CD4-positive, alpha-beta memory T cell (primary cell): ENCODE data around the gene TLR1. TPM values are rescaled to one million over a fixed set of nuclear protein-coding genes. Genes with fewer than 3 reads are reported as not detected.

Source experiments
- CTCF ChIA-PET: fragments of 350-600 bp; sonication (Branson Sonifier 250); formaldehyde crosslinking; loops from one replicate; lab custom pipeline; 2021; ENCODE audit warnings: inconsistent platforms; ENCODE audit not compliant: partially characterized antibody; lab: Charles Lee
- POLR2A ChIA-PET: fragments of 350-600 bp; sonication (Branson Sonifier 250); formaldehyde crosslinking; loops from one replicate; lab custom pipeline; 2021; ENCODE audit not compliant: partially characterized antibody; lab: Charles Lee
- DNase-seq, 5 donors: peaks; one replicate each; pipeline versions ENCODE4 v3.0.0 to v3.0.0-alpha.2; 2020 to 2022; ENCODE audit warnings: mixed read lengths in 1 of 5
- H3K27ac ChIP-seq: one replicate; pipeline ENCODE4 v1.7.0; 2013; ENCODE audit warnings: low read depth, low read length
- H3K27me3 ChIP-seq: 2 replicates; pipeline ENCODE4 v1.7.0; 2013; ENCODE audit warnings: mild to moderate bottlenecking, low read length, moderate library complexity; ENCODE audit not compliant: insufficient read depth
- H3K36me3 ChIP-seq: 2 replicates; pipeline ENCODE4 v1.7.0; 2013; ENCODE audit warnings: mild to moderate bottlenecking, low read length, moderate library complexity; ENCODE audit not compliant: insufficient read depth
- H3K4me1 ChIP-seq: 2 replicates; pipeline ENCODE4 v1.7.0; 2013; ENCODE audit warnings: mild to moderate bottlenecking, low read length, moderate library complexity; ENCODE audit not compliant: insufficient read depth
- H3K4me3 ChIP-seq, 2 donors: one replicate each; pipeline ENCODE4 v1.7.0; 2013; ENCODE audit warnings: low read length in 2 of 2, mild to moderate bottlenecking in 1 of 2
- H3K9me3 ChIP-seq, 2 donors: one replicate each; pipeline ENCODE4 v1.7.0; 2013; ENCODE audit warnings: low read length in 2 of 2, control low read depth in 1 of 2; ENCODE audit not compliant: control insufficient read depth in 1 of 2
- H3K27ac Mint-ChIP-seq, 7 donors: one replicate each; pipeline ENCODE4 v1.8.0; 2020 to 2021; ENCODE audit warnings: mixed read lengths in 7 of 7, mild to moderate bottlenecking in 6 of 7, inconsistent platforms in 3 of 7, moderate library complexity in 3 of 7
- H3K27me3 Mint-ChIP-seq, 2 donors: one replicate each; pipeline ENCODE4 v1.8.0; 2020 to 2021; ENCODE audit warnings: mixed read lengths in 2 of 2
- H3K36me3 Mint-ChIP-seq, 2 donors: one replicate each; pipeline ENCODE4 v1.8.0; 2020 to 2021; ENCODE audit warnings: mixed read lengths in 2 of 2, inconsistent platforms in 1 of 2, mild to moderate bottlenecking in 1 of 2
- H3K4me1 Mint-ChIP-seq, 4 donors: one replicate each; pipeline ENCODE4 v1.8.0; 2020 to 2021; ENCODE audit warnings: mixed read lengths in 4 of 4, mild to moderate bottlenecking in 1 of 4
- H3K4me3 Mint-ChIP-seq, 8 donors: one replicate each; pipeline ENCODE4 v1.8.0; 2020 to 2021; ENCODE audit warnings: mixed read lengths in 8 of 8, mild to moderate bottlenecking in 7 of 8, moderate library complexity in 6 of 8, inconsistent platforms in 3 of 8
- H3K9me3 Mint-ChIP-seq, 8 donors: one replicate each; pipeline ENCODE4 v1.8.0; 2020 to 2021; ENCODE audit warnings: mixed read lengths in 8 of 8, mild to moderate bottlenecking in 5 of 8, inconsistent platforms in 3 of 8, moderate library complexity in 1 of 8
- intact Hi-C: fragments of 100-400 bp; cut with micrococcal nuclease; formaldehyde crosslinking; loops from one replicate; pipeline ENCODE4 v1.15.1; 2023
- polyA plus RNA-seq, 2 donors: library from polyadenylated mRNA; unstranded; fragments of 300-500 nt; fragmentation: Illumina TruSeq; gene quantifications; one replicate each; pipeline ENCODE4 v1.2.3, GENCODE V29; 2021
- total RNA-seq, 2 experiments: library from RNA; stranded (reverse); gene quantifications; one replicate each; pipeline ENCODE4 v1.2.3, GENCODE V29; 2021

TLR1 gene
- total and polyA plus RNA-seq, 4 experiments from 2014 or later = 16.2 to 24.3 (median 19.9) TPM

DNA sequence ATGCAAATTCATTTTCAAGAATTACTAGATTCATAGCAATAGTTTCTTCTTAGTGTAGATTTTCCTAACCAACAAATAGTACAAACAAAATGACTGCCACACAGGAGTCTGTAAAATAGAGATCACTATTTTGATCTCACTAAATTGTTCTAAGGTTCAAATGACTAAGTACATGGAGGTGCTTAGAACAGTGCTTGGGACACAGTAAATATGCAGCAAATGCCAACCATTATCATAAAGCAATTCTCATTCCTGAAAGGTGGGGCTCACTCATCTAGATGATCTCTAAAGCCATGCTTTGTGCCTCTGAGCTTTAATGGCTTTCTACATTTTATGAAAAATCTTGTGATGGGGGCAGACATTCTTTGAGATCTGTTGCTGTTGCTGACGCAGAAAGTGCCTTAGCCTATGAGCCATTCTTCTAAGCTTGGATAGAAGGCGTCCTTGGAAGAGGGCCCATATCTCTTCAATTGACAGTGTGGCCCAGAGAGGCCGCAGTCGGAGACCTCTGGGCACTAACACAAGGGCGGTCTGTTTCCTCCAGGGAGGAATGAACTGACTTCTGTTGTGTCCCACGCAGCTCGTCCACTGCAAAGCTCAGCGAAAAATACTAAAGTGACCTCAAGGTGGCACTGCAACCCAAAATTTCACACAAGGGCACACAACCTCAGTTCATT lies 45.3 kb downstream of the TLR1 start:
- Histone ChIP-seq H3K4me1 (peaks cover 5% of the 10 kb centered on the region), H3K9me3 (no peaks in the 10 kb centered on the region), H3K27me3 (no peaks in the 10 kb centered on the region), H3K27ac (no peak overlapping the region), H3K4me3 (no peak overlapping the region), H3K36me3 (no peaks in the 10 kb centered on the region)
- peaks cover 5 to 10% (median 6%) of the 10 kb centered on the region in 4 donors for H3K4me1 Mint-ChIP-seq
- no peaks in the 10 kb centered on the region for H3K36me3 Mint-ChIP-seq
- no peaks in the 10 kb centered on the region for H3K27me3 Mint-ChIP-seq
- intact Hi-C loops = loop anchor here (1.0 kb wide), 5 partner anchors 24 to 376 kb away; partner anchors contain the start of genes TLR1 and TLR6
- peak overlapping the region in 1 of 7 donors; percentile 56 for H3K27ac Mint-ChIP-seq
- no peaks in the 10 kb centered on the region for H3K9me3 Mint-ChIP-seq
- ChIA-PET POLR2A (interaction anchor here (0.7 to 2.1 kb wide), 8 partner anchors 23 to 103 kb away, joined by 3 to 13 read pairs (median 6); partner anchors contain the start of genes TLR1, TLR10 and TLR6), CTCF (interaction anchor here (0.5 to 11.2 kb wide), 42 partner anchors 10 to 1219 kb away, joined by 3 to 230 read pairs (median 5); partner anchors contain the start of genes TLR1, TLR10 and TLR6)
- DNase-seq = peak; percentile 44 to 63 (median 55)
- H3K4me3 Mint-ChIP-seq = peak overlapping the region in 1 of 8 donors; percentile 39

DNA sequence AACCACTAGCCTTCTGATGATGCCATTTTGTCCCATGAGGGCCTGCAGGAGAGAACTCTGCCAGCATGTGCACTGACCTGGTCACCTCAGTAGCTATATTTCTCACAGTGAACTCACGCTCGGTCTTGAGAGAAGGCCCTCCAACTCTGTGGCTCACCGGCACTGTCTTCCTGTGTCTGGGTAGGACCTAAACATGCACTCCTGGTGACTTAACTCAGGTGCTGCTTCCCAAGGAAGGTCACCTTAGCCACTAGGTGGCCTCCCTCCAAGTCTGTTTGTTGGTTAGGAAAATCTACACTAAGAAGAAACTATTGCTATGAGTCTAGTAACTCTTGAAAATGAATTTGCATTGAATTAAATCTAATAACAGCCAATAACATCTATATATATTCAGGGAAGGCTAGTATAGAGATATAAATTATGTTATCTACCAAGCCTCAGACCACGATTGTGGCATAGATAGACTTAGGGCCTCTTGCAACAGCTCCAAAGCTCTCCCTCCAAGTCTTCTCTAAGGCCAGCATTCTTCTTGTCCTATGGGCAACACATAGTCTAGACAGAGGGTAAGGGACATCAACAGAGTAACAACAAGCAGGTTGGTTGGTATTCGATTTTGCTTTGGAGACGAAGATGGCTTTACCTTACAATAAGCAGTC lies 46.5 kb downstream of the TLR1 start:
- Histone ChIP-seq H3K36me3 (no peaks in the 10 kb centered on the region), H3K4me3 (no peak overlapping the region), H3K27me3 (no peaks in the 10 kb centered on the region), H3K9me3 (no peaks in the 10 kb centered on the region), H3K27ac (no peak overlapping the region), H3K4me1 (peaks cover 5% of the 10 kb centered on the region)
- CTCF ChIA-PET = interaction anchor here (0.5 to 11.2 kb wide), 21 partner anchors 12 to 726 kb away, joined by 3 to 230 read pairs (median 7); partner anchors contain the start of genes TLR1, TLR10 and TLR6
- Mint-ChIP-seq H3K27ac (no peak overlapping the region), H3K36me3 (no peaks in the 10 kb centered on the region), H3K4me1 (peaks cover 5 to 10% (median 6%) of the 10 kb centered on the region in 4 donors), H3K9me3 (no peaks in the 10 kb centered on the region), H3K4me3 (no peak overlapping the region), H3K27me3 (no peaks in the 10 kb centered on the region)
- POLR2A ChIA-PET = no interaction called here
- intact Hi-C loops = no loop called here
- DNase-seq = no peak

DNA sequence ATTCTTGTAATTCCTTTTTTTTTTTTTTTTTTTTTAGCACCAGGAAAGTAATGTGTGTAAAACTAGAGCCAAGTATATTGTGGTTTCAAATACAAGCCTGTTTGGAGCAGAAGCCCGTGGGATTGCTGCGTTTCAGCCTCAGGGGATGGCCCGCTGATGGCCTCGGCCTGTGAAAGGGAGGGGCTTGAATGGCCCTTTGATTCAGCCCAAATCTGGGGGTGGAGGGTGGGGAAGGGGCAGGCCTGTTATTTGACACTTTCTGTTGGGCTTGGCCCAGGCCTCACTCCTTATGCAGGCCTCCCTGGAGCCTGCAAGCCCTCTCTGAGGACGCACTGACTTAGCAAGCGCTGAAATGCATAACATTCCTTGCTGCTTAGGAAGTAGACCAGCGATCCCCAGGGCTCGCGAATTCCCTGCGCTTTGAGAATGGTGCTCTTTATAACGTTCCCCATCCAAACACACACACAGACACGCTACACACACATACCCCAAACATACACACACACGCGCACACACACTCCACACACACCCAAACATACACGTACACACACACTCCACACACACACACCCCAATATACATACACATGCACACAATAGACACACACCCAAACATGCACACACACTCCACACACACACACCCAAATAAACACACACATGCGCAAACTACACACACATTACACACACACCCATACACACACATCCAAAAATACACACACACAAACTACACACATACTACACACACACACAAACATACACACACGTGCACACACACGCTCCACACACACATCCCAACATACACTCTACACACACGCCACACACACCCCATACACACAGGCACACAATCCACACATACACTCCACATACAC lies 51.4 kb downstream of the TLR1 start:
- H3K4me3 Mint-ChIP-seq = no peak overlapping the region
- no peaks in the 10 kb centered on the region for H3K36me3 ChIP-seq
- peaks cover 3 to 4% of the 10 kb centered on the region in 2 donors for H3K36me3 Mint-ChIP-seq
- H3K27me3 Mint-ChIP-seq = no peaks in the 10 kb centered on the region
- no peak overlapping the region for H3K27ac Mint-ChIP-seq
- H3K9me3 ChIP-seq = no peaks in the 10 kb centered on the region
- no peaks in the 10 kb centered on the region for H3K4me1 ChIP-seq
- intact Hi-C loops = no loop called here
- peaks cover 0 to 7% (median 6%) of the 10 kb centered on the region in 4 donors for H3K4me1 Mint-ChIP-seq
- ChIA-PET POLR2A (no interaction called here), CTCF (no interaction called here)
- no peak overlapping the region for H3K27ac ChIP-seq
- no peak for DNase-seq
- peaks cover 0 to 11% (median 6%) of the 10 kb centered on the region in 8 donors for H3K9me3 Mint-ChIP-seq
- H3K27me3 ChIP-seq = no peaks in the 10 kb centered on the region
- H3K4me3 ChIP-seq = no peak overlapping the region

DNA sequence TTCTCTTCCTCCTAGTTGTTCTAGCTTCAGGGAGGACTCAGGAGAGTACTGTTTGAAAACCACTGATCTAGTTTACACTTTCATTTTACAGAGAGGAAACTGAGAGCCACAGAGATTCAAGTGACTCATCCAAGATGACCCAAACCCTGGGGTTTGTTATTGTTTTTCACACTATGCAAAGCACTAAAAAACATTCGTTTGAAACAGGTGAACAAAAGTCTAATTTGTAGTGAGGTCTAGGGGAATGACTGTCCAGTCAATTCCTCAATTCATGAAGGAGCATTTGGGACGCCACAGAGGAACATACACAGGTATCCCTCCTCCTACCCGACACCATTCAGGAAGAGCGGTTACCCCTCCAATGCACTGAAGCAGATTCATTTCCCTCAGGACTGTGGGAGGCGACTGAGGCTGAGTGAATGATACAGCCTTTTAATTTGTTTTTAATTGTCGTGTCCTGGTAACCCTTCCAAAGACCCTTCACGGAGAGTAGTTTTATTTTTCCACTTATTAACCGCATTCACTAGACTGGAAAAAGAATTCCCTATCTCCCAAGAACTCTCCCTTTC lies 52.1 kb downstream of the TLR1 start:
- CTCF ChIA-PET = no interaction called here
- no peak for DNase-seq
- no peak overlapping the region for H3K4me3 ChIP-seq
- peaks cover 0 to 13% (median 9%) of the 10 kb centered on the region in 8 donors for H3K9me3 Mint-ChIP-seq
- peaks cover 3 to 4% of the 10 kb centered on the region in 2 donors for H3K36me3 Mint-ChIP-seq
- H3K36me3 ChIP-seq = no peaks in the 10 kb centered on the region
- H3K4me3 Mint-ChIP-seq = peak overlapping the region in 3 of 8 donors; percentile 5 to 31 (median 17)
- peak overlapping the region in 2 of 7 donors; percentile 36 to 43 for H3K27ac Mint-ChIP-seq
- POLR2A ChIA-PET = no interaction called here
- H3K4me1 Mint-ChIP-seq = peaks cover 0 to 7% (median 6%) of the 10 kb centered on the region in 4 donors
- no peak overlapping the region for H3K27ac ChIP-seq
- no peaks in the 10 kb centered on the region for H3K27me3 Mint-ChIP-seq
- peaks cover 0 to 2% of the 10 kb centered on the region in 2 donors for H3K9me3 ChIP-seq
- no peaks in the 10 kb centered on the region for H3K4me1 ChIP-seq
- H3K27me3 ChIP-seq = no peaks in the 10 kb centered on the region
- intact Hi-C loops = no loop called here

DNA sequence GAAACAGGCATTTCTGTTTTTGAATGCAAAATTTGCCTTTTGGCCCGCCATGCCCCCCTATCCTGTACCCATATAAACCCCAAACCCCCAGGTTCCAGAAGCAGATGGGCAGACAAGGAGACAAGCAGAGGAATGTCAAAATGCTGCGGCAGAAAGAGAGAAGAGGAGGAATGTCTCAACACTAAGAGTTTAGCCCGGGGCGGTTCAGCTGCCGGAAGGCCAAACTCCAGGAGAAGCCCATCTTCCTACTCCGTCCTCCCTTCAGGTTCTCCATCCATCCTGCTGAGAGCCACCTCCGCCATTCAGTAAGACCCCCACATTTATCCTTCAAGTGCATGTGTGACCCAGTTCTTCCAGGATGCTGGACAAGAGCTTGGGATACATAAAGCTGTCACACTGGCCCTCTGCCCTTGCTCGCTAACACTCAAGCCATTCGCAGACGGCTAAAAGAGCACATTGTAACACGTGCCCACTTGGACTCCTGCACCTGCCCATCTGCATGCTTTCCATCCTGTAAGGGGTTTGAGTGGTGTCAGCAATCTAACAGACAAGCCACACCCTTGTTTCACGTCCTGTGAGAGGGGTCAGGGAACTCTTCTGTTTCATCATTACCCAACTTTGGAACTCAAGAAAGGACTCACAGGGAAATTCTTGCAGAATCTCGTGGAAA lies 53.1 kb downstream of the TLR1 start:
- no peaks in the 10 kb centered on the region for H3K4me1 ChIP-seq
- CTCF ChIA-PET = no interaction called here
- H3K27me3 ChIP-seq = no peaks in the 10 kb centered on the region
- H3K27ac ChIP-seq = no peak overlapping the region
- peaks cover 0 to 6% of the 10 kb centered on the region in 2 donors for H3K9me3 ChIP-seq
- H3K4me1 Mint-ChIP-seq = peaks cover 0 to 7% (median 6%) of the 10 kb centered on the region in 4 donors
- H3K27ac Mint-ChIP-seq = peak overlapping the region in 1 of 7 donors; percentile 32
- peaks cover 2 to 23% (median 17%) of the 10 kb centered on the region in 8 donors for H3K9me3 Mint-ChIP-seq
- POLR2A ChIA-PET = no interaction called here
- H3K4me3 ChIP-seq = no peak overlapping the region
- intact Hi-C loops = no loop called here
- peaks cover 3 to 10% of the 10 kb centered on the region in 2 donors for H3K36me3 Mint-ChIP-seq
- no peak overlapping the region for H3K4me3 Mint-ChIP-seq
- no peaks in the 10 kb centered on the region for H3K27me3 Mint-ChIP-seq
- H3K36me3 ChIP-seq = no peaks in the 10 kb centered on the region
- no peak for DNase-seq

DNA sequence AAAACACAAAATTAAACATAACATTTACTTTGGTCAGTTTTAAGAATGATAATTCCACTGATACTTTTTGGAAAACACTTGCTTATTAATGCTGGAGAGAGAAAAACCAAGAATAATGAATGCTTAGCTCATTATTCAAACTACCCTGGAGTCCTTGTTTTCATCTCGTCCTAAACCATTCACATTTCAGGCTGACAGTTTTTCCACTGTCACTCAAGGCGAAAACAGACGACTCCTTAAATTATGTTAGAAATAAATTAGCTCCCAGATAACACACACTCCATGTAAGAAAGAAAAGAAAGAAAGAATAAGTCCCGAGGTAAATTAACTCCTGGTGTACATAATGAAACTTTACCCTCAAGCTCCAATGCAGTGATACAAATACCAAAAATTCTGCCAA lies 55.3 kb downstream of the TLR1 start:
- Mint-ChIP-seq H3K27ac (no peak overlapping the region), H3K4me3 (no peak overlapping the region), H3K4me1 (peaks cover 0 to 7% (median 6%) of the 10 kb centered on the region in 4 donors), H3K9me3 (peaks cover 2 to 24% (median 17%) of the 10 kb centered on the region in 8 donors), H3K36me3 (peaks cover 3 to 10% of the 10 kb centered on the region in 2 donors), H3K27me3 (no peaks in the 10 kb centered on the region)
- H3K27me3 ChIP-seq = no peaks in the 10 kb centered on the region
- ChIA-PET POLR2A (no interaction called here), CTCF (interaction anchor here (0.7 kb wide), 1 partner anchor 10 kb away, joined by 3 read pairs; no protein-coding TSS in a partner anchor)
- intact Hi-C loops = no loop called here
- no peaks in the 10 kb centered on the region for H3K36me3 ChIP-seq
- H3K27ac ChIP-seq = no peak overlapping the region
- no peak for DNase-seq
- H3K4me1 ChIP-seq = no peaks in the 10 kb centered on the region
- H3K9me3 ChIP-seq = peaks cover 0 to 6% of the 10 kb centered on the region in 2 donors
- no peak overlapping the region for H3K4me3 ChIP-seq
